Esophagus muscularis mucosa (tissue), 3 donors: ENCODE data around the gene SV2A.

Experiments
- CTCF ChIP-seq, 3 experiments: fragments of 200-600 bp in 2 of 3; fragments of 450-650 bp in 1 of 3; sonication (generic) in 2 of 3; IDR thresholded peaks; one replicate each; pipeline ENCODE4 v1.5.1; 2017 to 2019; ENCODE audit warnings: antibody characterized with exemption in 3 of 3, mild to moderate bottlenecking in 2 of 3, moderate library complexity in 1 of 3
- POLR2A ChIP-seq: fragments of 450-650 bp; IDR thresholded peaks from one replicate; pipeline ENCODE4 v1.6.1; 2017; ENCODE audit warnings: antibody characterized with exemption, moderate library complexity, mild to moderate bottlenecking, low read depth
- POLR2AphosphoS5 ChIP-seq, 2 donors: sonication (generic); formaldehyde crosslinking; IDR thresholded peaks; one replicate each; pipeline ENCODE4 v1.6.1; 2017; ENCODE audit warnings: antibody characterized with exemption in 2 of 2

GRCh38 chr1:149923626-149924025, 6.0 kb upstream of the SV2A start:
- TF ChIP-seq CTCF (IDR thresholded peaks at IDR 0.05) (no peak), POLR2A (no peak), POLR2AphosphoS5 (IDR thresholded peaks at IDR 0.05) (no peak)
